Astrocyte (in vitro differentiated cells and primary cell): ENCODE measurements around the gene PRDM12. TPM values are rescaled to one million over a fixed set of nuclear protein-coding genes. Genes with fewer than 3 reads are reported as not detected.

Source experiments
- DNase-seq: peaks from one replicate; pipeline ENCODE4 v3.0.0-alpha.2; 2010; ENCODE audit warnings: low read depth
- FAIRE-seq: peaks from 2 replicates; lab custom pipeline; 2011; peaks lifted over from hg19 to GRCh38; lab: Jason Lieb, UNC
- H2AFZ ChIP-seq: 2 replicates; pipeline ENCODE4 v1.6.0; 2012; ENCODE audit warnings: low read depth, low read length, inconsistent platforms
- H3K27ac ChIP-seq: 2 replicates; pipeline ENCODE4 v1.5.1; 2011; ENCODE audit warnings: low read depth, low read length, inconsistent platforms
- H3K27me3 ChIP-seq: 2 replicates; pipeline ENCODE4 v1.6.0; 2011; ENCODE audit warnings: low read length, inconsistent platforms; ENCODE audit not compliant: insufficient read depth
- H3K36me3 ChIP-seq: 2 replicates; pipeline ENCODE4 v1.5.1; 2011; ENCODE audit warnings: low read length, inconsistent platforms; ENCODE audit not compliant: insufficient read depth
- H3K4me1 ChIP-seq: 2 replicates; pipeline ENCODE4 v1.5.1; 2011; ENCODE audit warnings: low read length, inconsistent platforms; ENCODE audit not compliant: insufficient read depth
- H3K4me2 ChIP-seq: 2 replicates; pipeline ENCODE4 v1.6.0; 2012; ENCODE audit warnings: low read length, inconsistent platforms
- H3K4me3 ChIP-seq: 2 replicates; pipeline ENCODE4 v1.5.1; 2011; ENCODE audit warnings: low read depth, mild to moderate bottlenecking, low read length, inconsistent platforms; ENCODE audit not compliant: insufficient read depth
- H3K79me2 ChIP-seq: 2 replicates; pipeline ENCODE4 v1.6.0; 2012; ENCODE audit warnings: mild to moderate bottlenecking, low read length, inconsistent platforms; ENCODE audit not compliant: insufficient read depth
- H3K9ac ChIP-seq: 2 replicates; pipeline ENCODE4 v1.6.0; 2012; ENCODE audit warnings: mild to moderate bottlenecking, low read length, inconsistent platforms
- H3K9me3 ChIP-seq: 2 replicates; pipeline ENCODE4 v1.5.1; 2012; ENCODE audit warnings: low read depth, mild to moderate bottlenecking, low read length, inconsistent platforms; ENCODE audit not compliant: insufficient read depth
- H4K20me1 ChIP-seq: 2 replicates; pipeline ENCODE4 v1.6.0; 2012; ENCODE audit warnings: low read length, inconsistent platforms; ENCODE audit not compliant: insufficient read depth
- H3K27ac Mint-ChIP-seq: one replicate; pipeline ENCODE4 v1.8.0; 2021; ENCODE audit warnings: mild to moderate bottlenecking, mixed read lengths; ENCODE audit not compliant: unreplicated experiment
- H3K27me3 Mint-ChIP-seq: one replicate; pipeline ENCODE4 v1.8.0; 2021; ENCODE audit warnings: low read depth, mixed read lengths; ENCODE audit not compliant: unreplicated experiment
- H3K36me3 Mint-ChIP-seq: one replicate; pipeline ENCODE4 v1.8.0; 2021; ENCODE audit warnings: low read depth, mixed read lengths; ENCODE audit not compliant: unreplicated experiment
- H3K4me1 Mint-ChIP-seq: one replicate; pipeline ENCODE4 v1.8.0; 2021; ENCODE audit warnings: low read depth, mixed read lengths; ENCODE audit not compliant: unreplicated experiment
- H3K4me3 Mint-ChIP-seq: one replicate; pipeline ENCODE4 v1.8.0; 2021; ENCODE audit warnings: mild to moderate bottlenecking, moderate library complexity, mixed read lengths; ENCODE audit not compliant: unreplicated experiment
- H3K9me3 Mint-ChIP-seq: one replicate; pipeline ENCODE4 v1.8.0; 2021; ENCODE audit warnings: mild to moderate bottlenecking, mixed read lengths; ENCODE audit not compliant: unreplicated experiment
- CTCF ChIP-seq: IDR thresholded peaks from 2 replicates; pipeline ENCODE4 v1.5.1; 2011; ENCODE audit warnings: low read depth, mild to moderate bottlenecking, inconsistent platforms, low read length, moderate library complexity; ENCODE audit not compliant: insufficient read depth
- EZH2 ChIP-seq: IDR thresholded peaks from 2 replicates; pipeline ENCODE4 v1.6.1; 2012; ENCODE audit warnings: mild to moderate bottlenecking, low read length, inconsistent platforms; ENCODE audit not compliant: insufficient read depth
- total RNA-seq: library from RNA; stranded (reverse); gene quantifications from 2 replicates; pipeline ENCODE4 v1.2.1, GENCODE V29; 2021

The PRDM12 gene
- total RNA-seq, 1 donor from 2014 or later: 0.23 TPM

- H3K27ac Mint-ChIP-seq: no peak overlapping the region
- no peaks in the 10 kb centered on the region for H3K9me3 ChIP-seq
- FAIRE-seq (no peak), DNase-seq (no peak)
- no peak for TF ChIP-seq EZH2
- TF ChIP-seq CTCF: no peak
- H3K9me3 Mint-ChIP-seq: no peaks in the 10 kb centered on the region
- H3K4me3 ChIP-seq: no peak overlapping the region
- no peak overlapping the region for H3K4me3 Mint-ChIP-seq
- no peak overlapping the region for H3K4me2 ChIP-seq
- H3K79me2 ChIP-seq: no peaks in the 10 kb centered on the region
- H3K4me1 ChIP-seq: no peaks in the 10 kb centered on the region
- H3K36me3 Mint-ChIP-seq: peaks cover 2% of the 10 kb centered on the region
- H3K27ac ChIP-seq: no peak overlapping the region
- H4K20me1 ChIP-seq: peaks cover 4% of the 10 kb centered on the region
- no peaks in the 10 kb centered on the region for H3K36me3 ChIP-seq
- H2AFZ ChIP-seq: no peak overlapping the region
- H3K9ac ChIP-seq: no peak overlapping the region
- H3K4me1 Mint-ChIP-seq: no peaks in the 10 kb centered on the region
- H3K27me3 Mint-ChIP-seq: peaks cover 40% of the 10 kb centered on the region
- peaks cover 7% of the 10 kb centered on the region for H3K27me3 ChIP-seq
Measured at GRCh38 chr9:130672466-130672865, 8.1 kb downstream of the PRDM12 start.

- TF ChIP-seq CTCF: no peak
- TF ChIP-seq EZH2: no peak
- no peaks in the 10 kb centered on the region for H3K9me3 ChIP-seq
- Mint-ChIP-seq H3K27me3 (peaks cover 43% of the 10 kb centered on the region), H3K9me3 (no peaks in the 10 kb centered on the region), H3K4me3 (no peak overlapping the region), H3K27ac (no peak overlapping the region), H3K36me3 (peaks cover 2% of the 10 kb centered on the region), H3K4me1 (no peaks in the 10 kb centered on the region)
- DNase-seq: no peak
- no peaks in the 10 kb centered on the region for H3K4me1 ChIP-seq
- H3K27me3 ChIP-seq: peaks cover 2% of the 10 kb centered on the region
- no peak overlapping the region for H3K4me2 ChIP-seq
- H3K4me3 ChIP-seq: no peak overlapping the region
- no peak overlapping the region for H2AFZ ChIP-seq
- no peak overlapping the region for H3K27ac ChIP-seq
- no peaks in the 10 kb centered on the region for H3K36me3 ChIP-seq
- no peak for FAIRE-seq
- no peaks in the 10 kb centered on the region for H4K20me1 ChIP-seq
- no peaks in the 10 kb centered on the region for H3K79me2 ChIP-seq
- no peak overlapping the region for H3K9ac ChIP-seq
Measured at GRCh38 chr9:130672933-130673615, 8.7 kb downstream of the PRDM12 start.

- H3K4me3 Mint-ChIP-seq: no peak overlapping the region
Measured at GRCh38 chr9:130675396-130675795, 11.0 kb downstream of the PRDM12 start.

More at GRCh38 chr9:130675396-130675795, 11.0 kb downstream of the PRDM12 start:
- H3K27ac Mint-ChIP-seq: no peak overlapping the region
- peaks cover 4% of the 10 kb centered on the region for H3K27me3 ChIP-seq
- no peaks in the 10 kb centered on the region for H3K9me3 Mint-ChIP-seq
- no peaks in the 10 kb centered on the region for H3K79me2 ChIP-seq
- H3K4me1 Mint-ChIP-seq: no peaks in the 10 kb centered on the region
- TF ChIP-seq EZH2: no peak
- TF ChIP-seq CTCF: no peak
- H3K9ac ChIP-seq: no peak overlapping the region
- no peak overlapping the region for H3K4me3 ChIP-seq
- H3K9me3 ChIP-seq: no peaks in the 10 kb centered on the region
- no peaks in the 10 kb centered on the region for H3K4me1 ChIP-seq
- peaks cover 48% of the 10 kb centered on the region for H3K27me3 Mint-ChIP-seq
- no peaks in the 10 kb centered on the region for H3K36me3 Mint-ChIP-seq
- FAIRE-seq: no peak
- no peak for DNase-seq
- H4K20me1 ChIP-seq: no peaks in the 10 kb centered on the region
- no peak overlapping the region for H3K4me2 ChIP-seq
- no peak overlapping the region for H2AFZ ChIP-seq
- H3K27ac ChIP-seq: no peak overlapping the region
- no peaks in the 10 kb centered on the region for H3K36me3 ChIP-seq
